Nephron progenitor cell (in vitro differentiated cells): ENCODE measurements around the gene RIBC2.
A peak's percentile ranks its signal among the peaks of the same experiment; 100 is the strongest.

ENCODE experiments used
- DNase-seq: peaks from one replicate; pipeline ENCODE4 v3.0.0; 2021
- H3K27ac Mint-ChIP-seq: 2 replicates; pipeline ENCODE4 v1.8.0; 2021; ENCODE audit warnings: mild to moderate bottlenecking, moderate library complexity, mixed read lengths
- H3K27me3 Mint-ChIP-seq: 2 replicates; pipeline ENCODE4 v1.8.0; 2021; ENCODE audit warnings: mild to moderate bottlenecking, low read depth, mixed read lengths; ENCODE audit not compliant: poor library complexity
- H3K36me3 Mint-ChIP-seq: 2 replicates; pipeline ENCODE4 v1.8.0; 2021; ENCODE audit warnings: low read depth, mixed read lengths
- H3K4me1 Mint-ChIP-seq: 2 replicates; pipeline ENCODE4 v1.8.0; 2021; ENCODE audit warnings: mixed read lengths
- H3K4me3 Mint-ChIP-seq: 2 replicates; pipeline ENCODE4 v1.8.0; 2021; ENCODE audit warnings: mild to moderate bottlenecking, moderate library complexity, mixed read lengths
- H3K9me3 Mint-ChIP-seq: 2 replicates; pipeline ENCODE4 v1.8.0; 2021; ENCODE audit warnings: mild to moderate bottlenecking, moderate library complexity, mixed read lengths
- CTCF ChIP-seq: fragments of 200-600 bp; sonication (generic); IDR thresholded peaks from 2 replicates; pipeline ENCODE4 v1.5.0; 2021; ENCODE audit warnings: antibody characterized with exemption

RIBC2 gene

GRCh38 chr22:45426387-45426786, 12.9 kb downstream of the RIBC2 start:
- peaks cover 19% of the 10 kb centered on the region for H3K27me3 Mint-ChIP-seq
- no peak for DNase-seq
- H3K27ac Mint-ChIP-seq, result no peak overlapping the region
- peaks cover 34% of the 10 kb centered on the region for H3K4me1 Mint-ChIP-seq
- peaks cover 5% of the 10 kb centered on the region for H3K36me3 Mint-ChIP-seq
- no peak overlapping the region for H3K4me3 Mint-ChIP-seq
- H3K9me3 Mint-ChIP-seq, result peaks cover 12% of the 10 kb centered on the region
- TF ChIP-seq CTCF, result no peak

- TF ChIP-seq CTCF, result no peak
- H3K27me3 Mint-ChIP-seq, result peaks cover 19% of the 10 kb centered on the region
- H3K27ac Mint-ChIP-seq, result no peak overlapping the region
- peaks cover 12% of the 10 kb centered on the region for H3K9me3 Mint-ChIP-seq
- no peak overlapping the region for H3K4me3 Mint-ChIP-seq
- DNase-seq, result no peak
- peaks cover 5% of the 10 kb centered on the region for H3K36me3 Mint-ChIP-seq
- peaks cover 36% of the 10 kb centered on the region for H3K4me1 Mint-ChIP-seq
Measured at GRCh38 chr22:45427114-45427513, 13.6 kb downstream of the RIBC2 start.

GRCh38 chr22:45428391-45429385, 15.2 kb downstream of the RIBC2 start:
- Mint-ChIP-seq H3K4me3 (no peak overlapping the region), H3K27ac (peak overlapping the region; percentile 33)

GRCh38 chr22:45429424-45429823, 15.9 kb downstream of the RIBC2 start:
- no peak overlapping the region for H3K4me3 Mint-ChIP-seq
- no peak overlapping the region for H3K27ac Mint-ChIP-seq
- TF ChIP-seq CTCF, result no peak
- no peak for DNase-seq
- peaks cover 18% of the 10 kb centered on the region for H3K27me3 Mint-ChIP-seq
- H3K4me1 Mint-ChIP-seq, result peaks cover 29% of the 10 kb centered on the region
- peaks cover 5% of the 10 kb centered on the region for H3K36me3 Mint-ChIP-seq
- peaks cover 12% of the 10 kb centered on the region for H3K9me3 Mint-ChIP-seq

More at GRCh38 chr22:45428391-45429385, 15.2 kb downstream of the RIBC2 start:
- Mint-ChIP-seq H3K9me3 (peaks cover 12% of the 10 kb centered on the region), H3K36me3 (peaks cover 5% of the 10 kb centered on the region), H3K4me1 (peaks cover 29% of the 10 kb centered on the region), H3K27me3 (peaks cover 15% of the 10 kb centered on the region)
- no peak for DNase-seq
- no peak for TF ChIP-seq CTCF

- Mint-ChIP-seq H3K4me1 (peaks cover 34% of the 10 kb centered on the region), H3K27me3 (peaks cover 18% of the 10 kb centered on the region), H3K27ac (no peak overlapping the region), H3K4me3 (no peak overlapping the region), H3K9me3 (peaks cover 12% of the 10 kb centered on the region), H3K36me3 (peaks cover 5% of the 10 kb centered on the region)
- TF ChIP-seq CTCF, result no peak
- no peak for DNase-seq
Measured at GRCh38 chr22:45429981-45430775, 16.7 kb downstream of the RIBC2 start.
